ENCODE measurements around the gene SERPINA1.

DNA sequence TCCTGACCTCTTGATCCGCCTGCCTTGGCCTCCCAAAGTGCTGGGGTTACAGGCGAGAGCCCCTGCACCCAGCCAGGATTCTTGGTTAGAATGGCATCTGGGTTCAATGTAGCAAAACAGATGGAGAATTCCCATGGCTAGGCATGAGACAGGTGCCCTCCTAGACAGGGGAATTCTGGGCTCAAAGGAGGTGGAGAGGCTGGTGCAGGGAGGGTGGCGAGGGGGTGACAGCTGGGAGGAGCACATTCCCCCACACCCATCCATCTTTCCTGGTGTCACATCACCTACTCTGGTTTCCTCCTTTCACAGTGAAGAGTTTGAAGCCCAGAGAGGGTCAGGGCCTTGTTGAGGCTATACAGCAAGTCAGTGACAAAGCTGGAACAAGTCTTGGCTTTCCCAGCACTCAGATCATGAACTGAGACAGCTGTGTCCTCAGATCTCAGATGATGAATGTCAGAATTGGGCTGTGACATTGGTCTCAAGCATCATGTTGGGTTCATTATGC, 2.8 kb downstream of the SERPINA1 start:
- TF ChIP-seq EZH2 (IDR thresholded peaks at IDR 0.05; ENCODE audit: low read length, unreplicated experiment) = no peak
- no peak for TF ChIP-seq EZH2phosphoT487 (IDR thresholded peaks at IDR 0.05; ENCODE audit: borderline replicate concordance, low read length)
- TF ChIP-seq, protein P1, sequence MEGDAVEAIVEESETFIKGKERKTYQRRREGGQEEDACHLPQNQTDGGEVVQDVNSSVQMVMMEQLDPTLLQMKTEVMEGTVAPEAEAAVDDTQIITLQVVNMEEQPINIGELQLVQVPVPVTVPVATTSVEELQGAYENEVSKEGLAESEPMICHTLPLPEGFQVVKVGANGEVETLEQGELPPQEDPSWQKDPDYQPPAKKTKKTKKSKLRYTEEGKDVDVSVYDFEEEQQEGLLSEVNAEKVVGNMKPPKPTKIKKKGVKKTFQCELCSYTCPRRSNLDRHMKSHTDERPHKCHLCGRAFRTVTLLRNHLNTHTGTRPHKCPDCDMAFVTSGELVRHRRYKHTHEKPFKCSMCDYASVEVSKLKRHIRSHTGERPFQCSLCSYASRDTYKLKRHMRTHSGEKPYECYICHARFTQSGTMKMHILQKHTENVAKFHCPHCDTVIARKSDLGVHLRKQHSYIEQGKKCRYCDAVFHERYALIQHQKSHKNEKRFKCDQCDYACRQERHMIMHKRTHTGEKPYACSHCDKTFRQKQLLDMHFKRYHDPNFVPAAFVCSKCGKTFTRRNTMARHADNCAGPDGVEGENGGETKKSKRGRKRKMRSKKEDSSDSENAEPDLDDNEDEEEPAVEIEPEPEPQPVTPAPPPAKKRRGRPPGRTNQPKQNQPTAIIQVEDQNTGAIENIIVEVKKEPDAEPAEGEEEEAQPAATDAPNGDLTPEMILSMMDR (conservative IDR thresholded peaks at IDR 0.05; ENCODE audit: low read depth, low read length) = no peak
